PFSK-1 (cell line): ENCODE results near the gene FAM9A.

ENCODE experiments used
- FOXP2 ChIP-seq: optimal IDR thresholded peaks from 2 replicates; pipeline ENCODE3; 2011; ENCODE audit warnings: borderline replicate concordance, control low read depth, inconsistent platforms; ENCODE audit not compliant: insufficient read depth; ENCODE audit errors: extremely low read length, extremely low read depth
- POLR2AphosphoS5 ChIP-seq: IDR thresholded peaks from 2 replicates; pipeline ENCODE4 v1.6.1; 2012; ENCODE audit warnings: low read depth, mild to moderate bottlenecking, control low read depth, low read length, moderate library complexity
- SIN3A ChIP-seq: IDR thresholded peaks from 2 replicates; pipeline ENCODE4 v1.6.1; 2012; ENCODE audit warnings: mild to moderate bottlenecking, low read length, moderate library complexity, borderline replicate concordance; ENCODE audit not compliant: insufficient read depth
- TAF1 ChIP-seq: IDR thresholded peaks from 2 replicates; pipeline ENCODE4 v1.6.1; 2012; ENCODE audit warnings: low read length, control low read depth, borderline replicate concordance; ENCODE audit not compliant: insufficient read depth
- TF ChIP-seq, protein P1 (sequence below), 2 experiments: IDR thresholded peaks; 2 replicates each; pipeline versions ENCODE4 v1.6.1 to v1.8.0; 2011 to 2012; ENCODE audit warnings: low read depth in 2 of 2, low read length in 2 of 2, control low read depth in 1 of 2, inconsistent platforms in 1 of 2, mild to moderate bottlenecking in 1 of 2, moderate library complexity in 1 of 2; ENCODE audit not compliant: insufficient read depth in 1 of 2

DNA sequence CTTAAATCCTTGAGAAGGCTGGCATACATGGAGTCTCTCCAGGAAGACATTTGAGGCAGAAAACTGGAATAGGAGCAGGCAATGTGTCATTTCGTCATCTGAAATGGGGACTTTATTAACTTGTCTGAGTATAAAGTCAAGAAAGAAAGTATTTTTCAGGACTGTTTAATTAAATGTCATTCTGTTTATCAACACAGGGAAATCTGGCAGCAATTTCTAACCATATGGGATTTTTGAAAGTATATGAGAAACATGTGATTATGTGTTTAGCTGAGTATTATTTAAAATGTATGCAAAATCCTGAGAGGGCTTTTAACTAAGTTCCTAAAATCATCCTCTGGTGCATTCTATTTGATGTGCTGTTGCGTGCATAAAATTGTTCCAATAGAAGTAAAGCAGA, 3.9 kb upstream of the FAM9A start:
- no peak for TF ChIP-seq SIN3A
- TF ChIP-seq, protein P1, sequence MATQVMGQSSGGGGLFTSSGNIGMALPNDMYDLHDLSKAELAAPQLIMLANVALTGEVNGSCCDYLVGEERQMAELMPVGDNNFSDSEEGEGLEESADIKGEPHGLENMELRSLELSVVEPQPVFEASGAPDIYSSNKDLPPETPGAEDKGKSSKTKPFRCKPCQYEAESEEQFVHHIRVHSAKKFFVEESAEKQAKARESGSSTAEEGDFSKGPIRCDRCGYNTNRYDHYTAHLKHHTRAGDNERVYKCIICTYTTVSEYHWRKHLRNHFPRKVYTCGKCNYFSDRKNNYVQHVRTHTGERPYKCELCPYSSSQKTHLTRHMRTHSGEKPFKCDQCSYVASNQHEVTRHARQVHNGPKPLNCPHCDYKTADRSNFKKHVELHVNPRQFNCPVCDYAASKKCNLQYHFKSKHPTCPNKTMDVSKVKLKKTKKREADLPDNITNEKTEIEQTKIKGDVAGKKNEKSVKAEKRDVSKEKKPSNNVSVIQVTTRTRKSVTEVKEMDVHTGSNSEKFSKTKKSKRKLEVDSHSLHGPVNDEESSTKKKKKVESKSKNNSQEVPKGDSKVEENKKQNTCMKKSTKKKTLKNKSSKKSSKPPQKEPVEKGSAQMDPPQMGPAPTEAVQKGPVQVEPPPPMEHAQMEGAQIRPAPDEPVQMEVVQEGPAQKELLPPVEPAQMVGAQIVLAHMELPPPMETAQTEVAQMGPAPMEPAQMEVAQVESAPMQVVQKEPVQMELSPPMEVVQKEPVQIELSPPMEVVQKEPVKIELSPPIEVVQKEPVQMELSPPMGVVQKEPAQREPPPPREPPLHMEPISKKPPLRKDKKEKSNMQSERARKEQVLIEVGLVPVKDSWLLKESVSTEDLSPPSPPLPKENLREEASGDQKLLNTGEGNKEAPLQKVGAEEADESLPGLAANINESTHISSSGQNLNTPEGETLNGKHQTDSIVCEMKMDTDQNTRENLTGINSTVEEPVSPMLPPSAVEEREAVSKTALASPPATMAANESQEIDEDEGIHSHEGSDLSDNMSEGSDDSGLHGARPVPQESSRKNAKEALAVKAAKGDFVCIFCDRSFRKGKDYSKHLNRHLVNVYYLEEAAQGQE (IDR thresholded peaks at IDR 0.05; ENCODE audit: insufficient read depth in 1 of 2, low read depth in 2 of 2, low read length in 2 of 2), result no peak
- TF ChIP-seq TAF1, result no peak
- TF ChIP-seq POLR2AphosphoS5, result no peak
- TF ChIP-seq FOXP2, result no peak
